Gastroesophageal sphincter (tissue), 3 donors: ENCODE measurements around the gene BAIAP2.

Source experiments
- EP300 ChIP-seq: sonication (generic); formaldehyde crosslinking; IDR thresholded peaks from one replicate; pipeline ENCODE4 v1.6.1; 2017; ENCODE audit warnings: antibody characterized with exemption, mild to moderate bottlenecking
- POLR2A ChIP-seq, 2 donors: fragments of 450-650 bp; IDR thresholded peaks; one replicate each; pipeline ENCODE4 v1.6.1; 2017; ENCODE audit warnings: antibody characterized with exemption in 2 of 2, mild to moderate bottlenecking in 2 of 2, moderate library complexity in 1 of 2
- POLR2AphosphoS5 ChIP-seq: sonication (generic); formaldehyde crosslinking; IDR thresholded peaks from one replicate; pipeline ENCODE4 v1.6.1; 2017; ENCODE audit warnings: antibody characterized with exemption
- TF ChIP-seq, protein P1 (sequence below), 4 experiments: fragments of 200-600 bp in 2 of 4; fragments of 450-650 bp in 2 of 4; sonication (generic) in 1 of 4; IDR thresholded peaks; one replicate each; pipeline ENCODE4 v1.5.1; 2017 to 2019; ENCODE audit warnings: antibody characterized with exemption in 4 of 4, mild to moderate bottlenecking in 2 of 4, moderate library complexity in 2 of 4

DNA sequence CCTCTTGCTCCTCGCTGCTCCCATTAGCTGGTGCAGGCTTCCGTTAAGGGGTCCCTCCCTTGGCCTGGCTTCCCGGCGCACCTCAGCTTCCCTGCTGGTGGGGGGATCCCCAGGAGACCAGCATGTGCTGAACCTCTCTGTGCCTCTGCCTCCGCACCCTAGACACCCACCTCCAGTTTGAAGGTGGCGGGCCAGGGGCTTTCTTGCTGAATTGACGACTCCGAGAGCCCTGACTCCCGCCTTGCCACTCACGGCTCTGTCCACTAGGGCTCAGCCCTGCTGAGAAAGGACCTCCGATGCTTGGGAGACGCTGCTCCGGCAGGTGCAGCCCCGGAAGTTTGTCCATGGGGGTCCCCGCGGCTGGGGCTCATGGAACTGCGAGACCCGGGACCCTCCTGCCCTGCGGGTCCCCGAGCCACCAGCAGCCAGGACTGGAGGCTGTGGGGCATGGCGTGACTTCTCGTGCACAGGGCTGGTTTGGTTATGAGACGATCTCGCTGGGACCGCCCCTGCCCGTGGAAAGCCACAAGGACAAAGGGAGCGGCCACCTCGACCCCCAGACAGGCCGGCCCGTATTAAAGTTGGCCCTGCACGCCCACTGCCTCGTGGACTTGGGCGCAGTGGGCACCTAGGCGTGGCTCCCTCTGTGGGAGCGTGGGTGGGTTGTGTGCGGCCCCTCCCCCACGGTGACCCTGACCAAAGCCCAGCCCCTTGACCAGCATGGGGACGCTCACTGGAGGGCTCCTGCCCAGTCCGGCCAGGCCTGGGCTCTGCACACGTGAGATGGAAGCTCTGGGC lies 35.2 kb upstream of the BAIAP2 start:
- TF ChIP-seq, protein P1, sequence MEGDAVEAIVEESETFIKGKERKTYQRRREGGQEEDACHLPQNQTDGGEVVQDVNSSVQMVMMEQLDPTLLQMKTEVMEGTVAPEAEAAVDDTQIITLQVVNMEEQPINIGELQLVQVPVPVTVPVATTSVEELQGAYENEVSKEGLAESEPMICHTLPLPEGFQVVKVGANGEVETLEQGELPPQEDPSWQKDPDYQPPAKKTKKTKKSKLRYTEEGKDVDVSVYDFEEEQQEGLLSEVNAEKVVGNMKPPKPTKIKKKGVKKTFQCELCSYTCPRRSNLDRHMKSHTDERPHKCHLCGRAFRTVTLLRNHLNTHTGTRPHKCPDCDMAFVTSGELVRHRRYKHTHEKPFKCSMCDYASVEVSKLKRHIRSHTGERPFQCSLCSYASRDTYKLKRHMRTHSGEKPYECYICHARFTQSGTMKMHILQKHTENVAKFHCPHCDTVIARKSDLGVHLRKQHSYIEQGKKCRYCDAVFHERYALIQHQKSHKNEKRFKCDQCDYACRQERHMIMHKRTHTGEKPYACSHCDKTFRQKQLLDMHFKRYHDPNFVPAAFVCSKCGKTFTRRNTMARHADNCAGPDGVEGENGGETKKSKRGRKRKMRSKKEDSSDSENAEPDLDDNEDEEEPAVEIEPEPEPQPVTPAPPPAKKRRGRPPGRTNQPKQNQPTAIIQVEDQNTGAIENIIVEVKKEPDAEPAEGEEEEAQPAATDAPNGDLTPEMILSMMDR (IDR thresholded peaks at IDR 0.05) = no peak
- TF ChIP-seq POLR2A (IDR thresholded peaks at IDR 0.05) = no peak
- no peak for TF ChIP-seq EP300
- TF ChIP-seq POLR2AphosphoS5 = no peak
